Measurements from ENCODE around the gene SMARCAL1. TPM values are rescaled to one million over a fixed set of nuclear protein-coding genes. Genes with fewer than 3 reads are reported as not detected.

SMARCAL1 gene
- total RNA-seq, 1 experiment from 2014 or later, result 3.2 TPM

DNA sequence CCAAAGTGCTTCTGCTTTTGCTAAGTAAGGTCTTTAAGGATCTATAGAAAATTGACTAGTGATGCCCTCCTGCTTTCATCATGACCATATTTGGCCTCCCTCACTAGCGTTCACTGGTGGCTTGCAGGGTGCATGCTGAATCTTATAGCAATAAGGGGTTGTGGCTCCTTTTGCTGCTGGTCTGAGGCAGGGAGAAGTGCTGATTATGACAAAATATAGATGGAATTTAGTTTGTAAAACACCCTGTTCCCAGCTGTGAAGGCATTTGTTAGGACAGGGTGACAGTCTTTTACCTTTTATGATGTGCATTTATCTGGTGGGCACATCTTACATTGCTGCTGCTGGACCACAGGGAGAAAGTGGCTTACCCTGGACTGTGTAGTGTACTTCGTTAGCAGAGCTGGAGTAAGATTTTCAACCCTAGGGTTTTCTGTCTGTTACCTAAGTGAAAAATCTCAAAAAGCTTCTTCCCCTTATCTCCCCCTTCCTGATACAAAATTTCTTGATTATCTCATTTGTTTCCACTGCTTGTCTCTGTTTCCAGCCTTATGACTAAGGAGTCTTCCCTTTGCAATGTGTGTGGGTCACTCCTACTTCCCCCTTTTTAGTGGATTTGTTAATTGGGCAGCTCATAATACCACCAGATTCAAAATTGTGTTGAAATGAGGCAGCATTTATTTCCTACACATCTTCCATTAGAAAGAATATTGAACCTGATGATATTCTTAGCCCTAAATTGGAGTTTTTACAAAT lies 65.2 kb downstream of the SMARCAL1 start:
- no peak for DNase-seq (ENCODE audit: low read depth)

DNA sequence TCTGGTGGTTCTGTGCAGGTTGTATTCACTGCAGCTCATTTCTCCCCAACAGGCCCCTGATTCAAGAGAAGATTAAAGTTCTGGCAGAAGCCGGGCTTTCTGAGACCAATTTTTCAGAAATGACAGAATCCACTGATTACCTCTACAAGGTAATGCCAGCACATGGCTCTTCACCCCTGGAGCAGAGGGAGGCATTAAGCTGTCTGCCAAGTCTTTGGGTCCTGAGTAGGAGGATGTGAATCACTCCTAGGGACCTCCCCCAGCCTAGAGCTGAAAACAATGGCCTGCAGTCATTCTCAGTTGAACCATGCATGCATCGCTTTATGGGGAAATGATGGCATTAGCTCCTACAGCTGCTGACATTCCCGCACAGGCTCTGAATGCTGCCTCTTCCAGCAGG lies 65.9 kb downstream of the SMARCAL1 start:
- peak; percentile 92 for DNase-seq (ENCODE audit: low read depth)

DNA sequence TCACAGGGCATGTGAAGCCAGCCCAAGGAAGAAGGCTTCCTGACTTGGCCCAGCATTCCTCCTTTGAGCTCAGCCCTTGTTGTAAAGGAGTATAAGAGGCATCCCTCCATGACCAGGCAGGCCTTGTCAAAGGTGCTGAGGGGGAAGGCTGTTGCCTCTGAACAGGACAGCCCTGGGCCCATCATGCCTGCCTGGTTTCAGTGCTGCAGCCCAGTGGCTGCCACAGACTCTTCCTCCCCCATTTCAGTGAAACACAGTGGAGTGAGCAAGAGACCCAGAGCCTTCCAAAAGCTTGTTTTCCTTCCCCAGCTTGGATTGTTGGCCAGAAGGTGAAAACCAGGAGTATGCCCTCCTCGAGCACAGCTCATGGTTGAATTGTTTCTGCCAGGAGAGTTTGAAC lies 66.5 kb downstream of the SMARCAL1 start:
- no peak for DNase-seq (ENCODE audit: low read depth)

DNA sequence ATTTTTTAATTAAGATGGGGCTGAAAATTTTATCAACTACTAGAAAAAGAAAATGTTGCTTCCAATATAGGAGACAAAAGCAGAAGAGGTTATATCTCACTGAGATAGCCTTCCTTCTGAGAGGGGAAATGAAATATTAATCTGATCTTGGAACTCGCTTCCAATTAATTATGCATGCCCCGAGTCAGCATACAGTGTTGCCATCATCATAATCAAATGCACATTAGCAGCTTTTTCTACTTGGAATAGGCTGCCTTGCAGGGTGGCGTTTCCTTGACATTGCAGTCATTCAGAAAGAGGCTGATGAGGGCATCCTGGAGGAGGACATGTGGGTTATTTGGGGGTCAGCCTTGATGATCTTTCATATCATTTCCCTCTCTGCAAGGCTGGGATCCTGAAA lies 67.9 kb downstream of the SMARCAL1 start:
- no peak for DNase-seq (ENCODE audit: low read depth)

DNA sequence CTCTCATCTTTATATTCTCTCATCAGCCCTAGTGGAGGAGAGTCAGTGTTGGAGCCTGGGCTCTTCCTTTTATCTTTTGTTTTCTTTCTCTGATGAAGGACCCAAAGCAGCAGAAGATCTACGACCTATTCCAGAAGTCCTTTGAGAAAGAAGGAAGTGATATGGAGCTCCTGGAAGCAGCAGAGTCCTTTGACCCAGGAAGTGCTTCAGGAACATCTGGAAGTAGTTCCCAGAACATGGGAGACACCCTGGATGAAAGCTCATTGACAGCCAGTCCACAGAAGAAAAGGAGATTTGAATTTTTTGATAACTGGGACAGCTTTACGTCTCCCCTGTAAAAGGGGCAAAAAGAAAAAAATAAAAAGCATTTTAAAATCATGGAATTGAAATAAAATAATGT lies 70.4 kb downstream of the SMARCAL1 start:
- DNase-seq (ENCODE audit: low read depth), result no peak

DNA sequence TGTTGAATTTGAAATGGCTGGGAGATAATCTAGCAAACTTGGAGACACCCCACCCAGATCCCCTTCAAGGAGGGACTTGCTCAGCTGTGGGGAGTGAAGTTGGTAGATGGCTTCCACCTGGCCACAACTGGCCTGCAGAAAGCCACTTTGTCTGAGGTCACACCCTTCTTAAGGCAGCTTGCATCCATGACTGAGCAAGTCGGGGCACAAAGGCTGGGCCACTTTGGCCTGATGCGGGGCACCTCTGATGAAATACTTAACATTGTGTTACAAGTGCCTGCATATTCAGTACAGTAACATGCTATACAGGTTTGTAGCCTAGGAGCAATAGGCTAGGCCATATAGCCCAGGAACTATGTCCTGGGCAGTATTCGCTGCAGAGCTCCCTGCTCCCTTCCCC lies 73.0 kb downstream of the SMARCAL1 start:
- no peak for DNase-seq (ENCODE audit: low read depth)

DNA sequence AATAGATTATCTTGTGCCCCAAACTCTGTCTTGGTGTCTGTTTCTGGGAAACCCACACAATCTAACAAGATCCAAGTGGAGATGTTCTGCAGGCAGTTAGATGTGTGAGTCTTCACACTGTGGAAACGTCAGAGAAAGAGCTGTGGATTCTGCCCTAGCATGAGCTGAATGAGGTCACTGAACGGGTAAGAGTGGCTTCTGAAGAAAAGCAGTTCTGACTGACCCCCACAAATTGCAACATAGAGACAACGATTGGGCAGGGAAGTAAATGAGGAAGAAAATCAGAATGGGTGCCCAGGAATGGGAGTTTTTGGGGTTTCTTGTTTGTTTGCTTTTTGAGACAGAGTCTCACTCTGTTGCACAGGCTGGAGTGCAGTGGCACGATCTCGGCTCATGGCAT lies 73.5 kb downstream of the SMARCAL1 start:
- DNase-seq (ENCODE audit: low read depth), result no peak

DNA sequence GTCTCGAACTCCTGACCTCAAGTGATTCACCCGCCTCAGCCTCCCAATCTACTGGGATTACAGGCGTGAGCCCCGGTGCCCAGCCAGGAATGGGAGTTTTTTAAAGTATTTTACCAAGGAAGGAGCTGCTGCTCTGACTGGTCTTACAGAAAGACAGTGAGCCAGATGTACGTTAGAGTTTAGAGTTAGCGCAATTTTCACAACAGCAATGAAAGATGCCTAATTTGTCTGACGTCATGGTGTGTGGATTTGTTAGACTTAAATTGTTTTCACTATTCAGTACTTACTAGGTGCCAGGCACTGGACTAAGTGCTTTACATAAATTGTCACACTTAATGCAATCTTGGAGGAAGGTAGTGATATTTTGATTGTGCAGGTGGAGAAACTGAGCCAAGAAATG lies 74.0 kb downstream of the SMARCAL1 start:
- DNase-seq (ENCODE audit: low read depth), result no peak

DNA sequence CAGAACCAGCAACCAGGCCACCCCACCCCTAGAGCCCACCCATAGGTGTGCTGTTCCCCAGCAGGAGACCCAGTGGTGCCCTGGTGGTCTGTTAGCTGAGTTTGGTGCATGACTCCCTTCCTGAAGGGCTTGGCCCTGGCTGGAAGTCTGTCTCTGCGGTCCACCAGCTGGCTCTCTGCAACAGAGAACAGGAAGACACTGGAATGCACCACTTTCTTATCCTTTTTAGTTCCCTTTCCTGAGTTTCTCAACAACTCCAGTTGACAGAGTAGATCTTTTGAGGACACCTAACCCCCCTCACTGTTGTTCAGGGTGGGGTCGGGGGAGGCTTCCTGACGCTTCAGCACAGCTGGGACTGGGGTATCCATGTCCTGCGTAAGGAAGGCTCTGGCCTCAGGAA lies 74.4 kb downstream of the SMARCAL1 start:
- DNase-seq (ENCODE audit: low read depth), result no peak

DNA sequence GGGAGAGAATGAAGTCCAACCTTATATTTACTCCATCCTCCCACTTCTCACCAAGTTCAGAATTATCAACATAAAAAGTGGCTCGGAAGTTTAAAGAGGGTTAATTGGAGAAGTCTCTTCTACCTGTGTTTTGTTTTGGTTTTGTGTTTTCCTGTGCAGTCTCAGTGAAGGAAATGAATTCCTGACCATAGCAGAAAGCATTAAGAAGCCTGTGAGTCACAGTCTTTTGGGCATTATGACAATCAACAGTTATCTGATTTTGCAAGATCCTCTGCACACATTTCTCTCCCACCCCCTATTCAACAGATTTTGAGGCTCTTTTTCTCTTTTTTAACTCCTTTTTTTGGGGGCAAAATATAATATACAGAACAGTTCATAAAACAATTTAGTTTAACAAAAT lies 77.8 kb downstream of the SMARCAL1 start:
- DNase-seq (ENCODE audit: low read depth), result peak; percentile 47

DNA sequence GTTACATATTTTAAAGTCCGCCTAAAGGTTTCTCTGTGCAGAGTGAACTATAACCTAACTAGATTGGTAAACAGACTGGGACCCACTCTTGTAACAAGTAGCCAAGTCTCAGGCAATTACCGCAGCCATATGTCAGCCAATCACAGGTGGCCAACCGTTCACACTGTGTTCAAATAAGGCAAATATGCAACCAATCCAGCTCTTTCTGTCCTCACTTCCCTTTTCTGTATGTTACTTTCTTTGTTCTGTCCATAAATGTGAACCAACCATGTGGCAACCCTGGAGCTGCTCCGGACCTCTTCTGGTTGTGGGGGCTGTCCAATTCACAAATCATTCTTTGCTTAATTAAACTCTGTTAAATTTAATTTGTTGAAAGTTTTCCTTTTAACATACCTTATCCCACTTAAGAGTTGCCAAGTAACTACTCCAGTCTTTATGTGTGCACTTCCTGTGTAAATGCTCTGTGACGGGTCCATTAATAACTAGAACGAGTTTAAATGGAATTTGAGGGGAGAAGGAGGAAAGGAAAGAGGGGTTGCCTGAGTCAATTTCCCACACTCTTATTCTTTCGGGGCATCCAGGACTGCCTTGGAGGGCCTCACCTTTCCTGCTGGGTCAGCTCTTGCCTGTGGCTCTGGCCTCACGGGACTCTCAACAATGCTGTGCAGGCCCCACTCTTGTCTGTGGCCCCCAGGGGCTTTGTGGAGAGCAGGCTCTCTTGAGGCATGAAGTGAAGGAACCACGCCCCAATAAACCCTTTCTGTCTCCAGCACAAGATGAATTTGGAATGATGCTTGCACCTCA lies 79.7 kb downstream of the SMARCAL1 start:
- no peak for DNase-seq (ENCODE audit: low read depth)

DNA sequence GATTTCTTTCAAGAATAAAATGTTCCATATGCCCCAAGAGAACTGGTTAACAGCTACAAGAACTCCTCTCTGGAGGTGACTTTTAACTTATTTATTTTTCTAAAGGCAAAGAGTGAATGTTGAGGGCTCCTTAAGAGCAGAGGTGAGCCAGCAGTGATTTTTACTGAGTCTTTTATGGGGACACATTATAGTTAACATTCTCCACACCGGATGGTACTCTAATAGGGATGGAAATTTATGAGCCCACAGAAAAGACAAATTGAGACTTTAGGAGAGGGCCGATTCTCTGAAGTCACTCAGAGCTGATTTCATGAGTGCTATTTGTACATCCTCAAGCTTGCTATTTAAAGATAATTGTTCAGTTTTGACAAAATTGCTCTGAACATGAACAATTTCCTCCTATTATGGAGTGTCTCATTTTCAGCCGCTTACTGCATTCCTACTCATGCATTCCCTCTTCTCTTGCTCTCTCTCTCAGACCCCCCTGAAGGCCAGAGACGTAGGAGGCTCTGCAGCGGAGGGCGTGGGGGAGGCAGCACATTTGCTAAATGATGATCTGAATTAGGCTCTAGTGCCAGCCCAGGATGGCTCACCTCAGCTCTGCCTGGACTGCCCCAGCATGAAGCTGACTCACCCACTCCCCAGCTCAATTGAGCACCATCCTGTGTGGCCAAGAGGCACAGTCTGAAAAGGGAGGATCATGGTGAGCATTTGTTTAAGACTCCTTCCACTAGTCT lies 80.5 kb downstream of the SMARCAL1 start:
- peak; percentile 93 for DNase-seq (ENCODE audit: low read depth)

DNA sequence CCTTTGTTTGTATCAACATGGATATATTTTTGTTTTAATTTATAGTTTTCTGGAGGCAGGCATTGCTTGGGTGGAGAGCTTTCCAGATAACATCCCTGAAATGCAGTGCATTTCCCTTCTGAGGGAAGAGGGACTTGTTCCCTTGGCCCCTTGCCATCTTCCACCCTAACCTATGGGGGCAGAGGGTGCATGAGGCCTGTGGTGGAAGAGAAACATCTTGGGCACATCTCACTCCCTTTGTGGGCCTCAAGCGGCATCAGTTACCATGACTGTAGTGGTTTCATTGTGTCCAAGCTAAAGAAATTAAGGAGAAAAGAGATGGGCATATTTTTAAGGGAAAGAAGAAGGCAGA lies 81.0 kb downstream of the SMARCAL1 start:
- DNase-seq (ENCODE audit: low read depth), result peak; percentile 29

DNA sequence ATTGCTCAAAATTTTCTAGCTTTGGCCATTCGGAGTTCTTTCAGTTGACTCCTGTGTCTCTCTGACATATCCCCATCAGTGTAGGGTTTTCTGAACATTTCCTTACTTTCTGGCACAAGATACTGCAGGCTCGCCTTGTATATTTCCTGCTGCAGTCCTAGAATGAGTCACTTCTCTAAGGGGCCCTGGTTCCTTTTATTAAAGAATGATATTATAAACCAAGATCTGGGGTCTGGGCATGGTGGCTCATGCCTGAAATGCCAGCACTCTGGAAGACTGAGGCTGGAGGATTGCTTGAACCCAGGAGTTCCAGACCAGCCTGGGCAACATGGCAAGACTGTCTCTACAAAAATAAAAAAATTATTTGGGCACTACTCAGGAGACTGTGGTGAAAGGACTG lies 83.4 kb downstream of the SMARCAL1 start:
- peak; percentile 28 for DNase-seq (ENCODE audit: low read depth)

DNA sequence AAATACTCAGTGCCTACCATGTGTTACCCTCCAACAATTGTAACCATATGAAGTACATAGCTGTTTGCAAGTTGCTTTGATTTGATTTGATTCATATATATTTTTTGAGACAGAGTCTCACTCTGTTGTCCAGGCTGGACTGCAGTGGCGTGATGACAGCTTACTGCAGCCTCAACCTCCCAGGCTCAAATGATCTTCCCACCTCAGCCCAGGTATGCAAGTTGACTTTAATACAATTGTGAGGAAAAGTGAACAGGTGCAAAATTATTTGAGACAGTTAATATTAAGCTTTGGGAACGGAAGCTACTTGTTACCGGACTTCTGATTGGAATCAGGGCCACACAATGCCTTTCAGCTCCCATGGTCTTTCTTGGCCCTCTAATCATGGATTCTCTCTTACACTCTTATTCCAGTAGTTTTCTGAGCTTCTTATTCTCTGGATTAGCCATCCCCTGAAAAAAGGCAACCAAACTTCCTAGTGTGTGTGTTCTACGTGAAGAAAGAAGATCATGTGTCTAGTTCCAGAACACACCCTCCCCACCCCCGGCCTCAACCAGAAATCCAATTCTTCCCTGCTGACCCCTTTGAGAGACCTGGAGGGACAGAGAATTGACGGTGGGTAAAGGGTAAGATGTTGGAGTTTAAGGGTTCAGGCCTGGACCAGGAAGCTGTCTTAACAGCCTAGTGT lies 85.2 kb downstream of the SMARCAL1 start:
- DNase-seq (ENCODE audit: low read depth), result no peak

DNA sequence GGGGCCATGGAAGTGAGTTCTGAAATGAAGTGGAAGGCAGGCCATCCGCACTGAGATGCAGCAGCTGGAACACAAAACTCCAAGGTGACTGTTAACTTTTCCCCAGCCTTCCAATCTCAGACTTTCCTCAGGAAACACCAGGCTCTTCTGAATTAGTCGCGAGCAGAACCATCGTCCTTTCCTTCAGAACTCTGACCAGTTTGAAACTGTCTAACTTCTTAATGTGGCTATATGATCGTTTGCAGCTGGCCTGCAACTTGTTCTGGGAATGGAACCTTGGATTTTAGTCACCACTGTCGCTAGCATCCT lies 85.7 kb downstream of the SMARCAL1 start:
- no peak for DNase-seq (ENCODE audit: low read depth)

DNA sequence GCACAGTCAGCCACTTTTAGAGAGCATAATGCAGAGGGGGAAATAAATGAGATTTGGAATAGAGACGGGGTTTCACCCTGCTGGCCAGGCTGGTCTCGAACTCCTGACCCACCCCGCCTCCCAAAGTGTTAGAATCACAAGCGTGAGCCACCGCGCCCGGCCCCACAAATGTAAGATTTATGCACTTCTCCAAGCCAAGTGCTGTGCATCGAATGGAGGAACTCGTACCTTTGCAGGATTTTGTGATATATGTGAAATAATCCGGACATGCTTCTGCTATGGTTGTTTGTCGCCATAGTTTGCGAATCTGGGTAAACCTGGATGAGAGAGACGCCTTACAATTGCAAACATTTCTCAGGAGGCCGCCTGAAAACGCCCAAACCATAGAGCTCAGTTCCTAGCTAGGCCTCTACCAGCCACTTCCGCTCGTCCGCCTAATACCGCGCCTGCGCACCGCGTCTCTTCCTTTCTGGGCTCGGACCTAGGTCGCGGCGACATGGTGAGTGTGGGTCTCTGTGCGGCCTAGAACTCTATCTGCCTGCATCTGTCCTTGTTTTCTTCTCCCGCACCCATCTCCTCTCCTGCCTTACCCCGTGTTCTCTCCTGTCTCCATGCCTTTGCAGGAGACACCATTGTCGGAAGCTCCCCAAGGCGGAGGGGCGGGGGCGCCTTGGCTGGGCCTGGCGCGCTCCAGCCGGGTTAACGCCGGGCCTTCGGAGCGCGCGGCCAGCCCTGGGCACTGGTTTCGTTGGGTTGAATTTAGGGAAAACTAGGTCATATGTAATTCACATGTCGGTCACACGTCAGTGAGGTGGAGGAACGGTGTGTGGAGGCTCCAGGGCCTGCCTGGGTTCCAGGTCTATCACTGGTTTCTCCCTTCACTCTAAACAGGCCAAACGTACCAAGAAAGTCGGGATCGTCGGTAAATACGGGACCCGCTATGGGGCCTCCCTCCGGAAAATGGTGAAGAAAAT lies 86.4 kb downstream of the SMARCAL1 start, which contains the start of gene RPL37A:
Gene RPL37A (plus strand): TSS at position 466 of the 974 bp plus-strand sequence. CDS start 31 bp downstream, at position 497.
- DNase-seq (ENCODE audit: low read depth), result peak; percentile 97

DNA sequence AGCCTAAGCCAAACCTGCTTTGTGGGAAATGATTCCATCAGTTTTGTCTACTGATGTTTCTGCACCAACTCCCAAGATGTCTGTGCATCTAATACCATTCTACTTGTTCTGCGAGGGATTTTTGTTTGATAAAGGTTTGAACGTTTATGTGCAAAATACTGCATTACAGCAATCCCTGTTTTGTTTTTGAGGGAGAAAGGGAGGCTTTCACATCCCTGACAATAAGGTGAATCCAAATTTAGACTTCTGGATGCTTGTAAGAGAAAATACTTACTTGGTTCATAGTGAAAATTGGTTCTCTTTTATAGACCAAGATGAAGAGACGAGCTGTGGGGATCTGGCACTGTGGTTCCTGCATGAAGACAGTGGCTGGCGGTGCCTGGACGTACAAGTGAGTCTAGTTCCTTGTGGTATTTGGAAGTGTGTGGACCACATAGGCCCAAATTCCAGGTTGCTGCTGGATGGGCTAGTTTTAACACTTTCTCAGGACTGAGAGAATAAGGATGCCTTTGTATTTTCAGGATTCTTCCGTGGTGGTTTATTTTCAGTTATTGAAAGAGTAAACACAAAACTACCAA lies 87.4 kb downstream of the SMARCAL1 start:
- no peak for DNase-seq (ENCODE audit: low read depth)

DNA sequence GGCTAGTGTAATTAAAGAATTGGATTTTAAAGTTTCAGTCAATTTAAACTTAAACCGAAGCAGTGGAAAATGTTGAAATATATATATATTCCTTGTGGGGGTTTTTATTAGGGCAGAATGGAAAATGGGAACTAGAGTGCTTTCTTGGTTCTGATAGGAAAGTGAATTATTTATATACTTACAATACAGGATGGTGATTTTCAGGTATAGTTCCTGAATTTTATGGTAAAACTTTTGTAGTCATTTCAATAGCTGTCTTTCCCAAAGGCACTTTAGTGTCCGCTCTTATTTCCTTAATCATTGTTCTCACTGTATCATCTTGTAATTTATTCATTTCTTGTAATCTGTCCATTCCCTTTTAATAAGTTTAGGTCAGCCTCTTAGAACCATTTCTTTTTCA lies 88.3 kb downstream of the SMARCAL1 start:
- DNase-seq (ENCODE audit: low read depth), result no peak

DNA sequence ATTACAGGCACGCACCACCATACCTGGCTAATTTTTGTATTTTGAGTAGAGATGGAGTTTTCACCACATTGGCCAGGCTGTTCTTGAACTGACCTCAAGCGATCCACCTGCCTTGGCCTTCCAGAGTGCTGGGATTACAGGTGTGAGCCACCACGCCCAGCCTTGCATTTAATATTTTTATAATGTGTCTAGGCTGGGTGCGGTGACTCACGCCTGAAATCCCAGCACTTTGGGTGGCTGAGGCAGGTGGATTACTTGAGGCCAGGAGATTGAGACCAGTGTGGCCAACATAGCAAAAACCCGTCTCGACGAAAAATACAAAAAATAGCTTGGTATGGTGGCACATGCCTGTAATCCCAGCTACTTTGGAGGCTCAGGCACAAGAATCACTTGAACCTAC lies 89.6 kb downstream of the SMARCAL1 start:
- DNase-seq (ENCODE audit: low read depth), result no peak
